Measurements from ENCODE around the gene KNDC1.
"Not testable (repeated sequence)": the region's sequence is repeated elsewhere in the genome, so short reads cannot be mapped to it uniquely, and the experiment has no call there.

KNDC1 gene

DNA sequence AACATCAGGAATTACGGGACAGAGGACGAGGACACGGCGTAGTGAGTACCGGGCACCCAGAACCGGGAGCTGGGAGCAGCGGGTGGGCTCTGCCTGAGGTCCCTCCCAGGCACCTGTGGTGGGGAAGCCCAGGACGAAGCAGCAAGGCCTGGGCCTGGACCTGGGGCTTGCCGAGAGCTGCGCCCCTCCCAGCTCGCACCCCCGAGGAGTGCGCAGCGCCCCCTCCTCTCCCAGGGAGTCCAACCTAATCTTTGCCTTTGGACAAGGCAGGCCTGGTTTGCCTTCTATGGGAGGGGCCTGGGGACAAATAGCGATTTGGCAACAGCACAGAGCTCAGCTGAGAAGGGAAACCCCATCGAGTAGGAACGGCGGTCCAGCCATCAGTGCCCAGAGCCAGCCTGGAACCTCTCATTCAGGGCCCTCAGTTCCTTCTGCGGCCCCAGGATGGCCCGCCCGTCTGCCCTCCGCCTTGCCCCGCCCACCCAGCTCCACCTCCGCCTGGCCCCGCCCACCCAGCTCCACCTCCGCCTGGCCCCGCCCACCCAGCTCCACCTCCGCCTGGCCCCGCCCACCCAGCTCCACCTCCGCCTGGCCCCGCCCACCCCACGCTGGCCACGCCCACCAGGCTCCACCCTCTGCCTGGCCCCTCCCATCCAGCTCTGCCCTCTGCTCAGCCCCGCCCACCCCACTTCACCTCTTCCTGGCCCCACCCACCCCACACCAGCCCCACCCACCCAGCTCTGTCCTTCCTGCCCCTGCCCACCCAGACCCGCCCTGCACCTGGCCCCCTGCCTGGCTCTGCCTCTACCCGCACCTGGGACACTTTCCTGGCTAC, 32.5 kb upstream of the KNDC1 start:
- DNase-seq, result peak in 1 of 4 experiments; percentile 7

GRCh38 chr10:133128126-133129070, 31.6 kb upstream of the KNDC1 start:
- DNase-seq, result no peak

DNA sequence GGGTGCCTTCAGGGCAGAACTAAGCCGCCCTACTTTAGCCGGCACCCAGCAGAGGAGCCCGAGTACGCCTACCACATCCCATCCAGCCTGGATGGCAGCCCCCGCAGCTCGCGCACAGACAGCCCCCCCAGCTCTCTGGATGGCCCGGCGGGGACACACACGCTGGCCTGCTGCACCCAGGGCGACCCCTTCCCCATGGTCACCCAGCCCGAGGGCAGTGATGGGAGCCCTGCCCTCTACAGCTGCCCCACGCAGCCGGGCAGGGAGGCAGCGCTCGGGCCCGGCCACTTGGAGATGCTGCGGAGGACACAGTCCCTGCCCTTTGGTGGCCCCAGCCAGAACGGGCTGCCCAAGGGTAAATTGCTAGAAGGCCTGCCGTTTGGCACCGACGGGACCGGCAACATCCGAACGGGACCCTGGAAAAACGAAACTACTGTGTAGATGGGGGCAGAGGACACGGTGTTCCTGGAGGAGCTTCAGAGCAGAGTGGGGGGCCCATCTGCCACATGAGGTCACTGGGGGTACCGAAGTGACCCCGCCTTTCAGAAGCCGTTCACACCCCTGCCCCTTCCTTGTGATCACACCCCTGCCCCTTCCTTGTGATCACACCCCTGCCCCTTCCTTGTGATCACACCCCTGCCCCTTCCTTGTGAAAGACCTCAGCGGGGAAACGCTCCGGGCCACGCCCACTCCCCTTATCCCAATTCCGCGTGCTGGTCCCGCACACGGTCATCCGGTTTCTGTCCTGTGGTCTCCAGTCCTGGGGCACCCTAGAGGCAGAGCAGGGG, 30.8 kb upstream of the KNDC1 start:
- DNase-seq, result no peak

GRCh38 chr10:133129859-133130495, 30.0 kb upstream of the KNDC1 start:
- DNase-seq, result no peak

GRCh38 chr10:133130602-133131001, 29.4 kb upstream of the KNDC1 start:
- no peak for DNase-seq

DNA sequence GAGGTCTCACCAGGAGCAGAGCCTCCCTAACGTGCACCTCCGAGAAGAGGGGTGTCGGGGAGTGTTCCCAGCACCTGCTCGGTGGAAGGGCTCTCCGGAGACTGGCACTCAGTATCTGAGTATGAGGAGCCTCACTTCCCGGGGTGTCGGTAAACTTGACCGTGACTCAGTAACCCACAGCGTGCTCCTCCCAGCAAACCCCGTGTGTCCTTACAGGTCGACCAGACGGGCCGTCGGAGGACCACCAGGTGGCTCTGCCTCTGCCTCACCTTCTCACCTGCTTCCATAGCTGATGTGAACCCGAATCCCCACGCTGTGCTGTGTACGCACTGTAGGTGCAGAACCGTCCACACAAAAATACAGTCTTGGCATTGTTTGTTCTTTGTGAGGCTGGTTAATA, 29.0 kb upstream of the KNDC1 start:
- no peak for DNase-seq

- no peak for DNase-seq
These were observed 28.1 kb upstream of the KNDC1 start for GRCh38 chr10:133131734-133132472.

DNA sequence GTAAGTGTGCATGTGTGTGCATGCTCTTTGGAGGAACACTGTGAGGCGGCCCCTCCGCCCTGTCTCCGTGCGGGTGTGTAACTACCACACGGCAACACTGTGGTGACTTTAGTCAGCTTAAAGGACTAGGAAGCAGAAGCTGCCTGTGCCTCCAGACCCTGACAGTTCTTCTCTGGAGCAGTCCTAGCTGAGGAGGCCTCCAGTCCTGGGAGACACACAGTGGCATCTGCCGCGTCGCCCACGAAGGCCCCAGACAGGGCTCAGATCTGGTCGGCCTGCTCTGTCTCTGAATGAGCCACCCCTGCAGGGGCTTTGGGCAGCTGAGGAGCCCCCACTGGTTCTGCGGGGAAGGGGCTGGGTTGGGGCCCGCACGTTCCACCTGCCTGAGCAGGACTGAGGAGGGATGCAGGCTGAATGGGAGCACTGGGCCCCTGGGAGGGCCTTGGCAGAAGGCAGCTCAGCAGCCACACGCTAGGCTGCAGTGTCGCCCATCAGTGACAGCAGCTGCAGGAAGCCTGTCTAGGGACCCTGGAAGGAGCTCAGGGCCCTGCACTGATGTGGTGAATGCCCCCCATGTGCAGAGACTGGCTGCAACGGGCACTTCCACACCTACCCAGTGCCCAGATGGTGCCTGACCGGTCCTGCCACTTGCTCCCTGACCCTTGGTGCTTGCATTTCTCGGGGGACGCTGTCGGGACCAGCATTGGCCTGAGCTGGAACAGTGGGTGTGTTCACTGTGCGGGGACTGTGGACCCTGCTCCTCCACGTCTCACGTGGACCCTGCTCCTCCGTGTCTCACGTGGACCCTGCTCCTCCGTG, 27.3 kb upstream of the KNDC1 start:
- DNase-seq, result no peak

DNA sequence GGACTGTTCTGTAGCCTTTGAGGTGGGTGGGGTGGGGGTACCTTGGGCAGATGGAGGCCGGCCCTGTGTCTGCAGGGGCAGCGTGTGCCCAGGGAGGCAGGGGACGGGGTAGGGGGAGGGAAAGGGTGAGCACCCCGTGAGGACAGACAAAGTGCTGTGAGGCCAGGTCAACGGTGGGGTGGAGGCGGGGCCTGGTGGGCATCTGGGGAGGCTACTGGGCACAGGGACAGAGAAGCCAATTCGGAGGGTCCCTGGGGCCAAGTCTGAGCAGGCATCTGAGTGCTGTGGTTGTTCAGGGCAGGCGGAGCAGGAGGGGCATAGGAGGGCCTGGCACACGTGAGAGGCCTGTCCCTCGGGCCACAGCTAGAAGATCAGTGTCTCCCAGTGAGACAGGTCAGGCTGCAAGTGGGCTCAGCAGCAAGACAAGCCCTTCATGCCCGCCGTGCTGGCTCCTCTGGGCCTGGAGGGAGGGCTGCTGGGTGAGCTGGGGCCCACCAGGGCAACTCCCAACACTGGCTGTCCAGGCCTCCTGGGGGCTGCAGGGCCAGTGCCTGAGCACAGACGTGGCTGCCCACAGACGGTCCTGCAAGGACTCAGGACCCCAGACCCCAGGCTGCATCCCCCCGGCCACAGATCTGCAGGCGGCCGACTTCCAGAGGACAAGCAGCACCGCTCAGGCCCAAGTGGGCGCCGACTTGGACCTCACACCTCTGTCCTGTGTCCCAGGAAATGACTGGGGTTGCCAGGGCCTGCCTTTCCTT, 26.4 kb upstream of the KNDC1 start:
- no peak for DNase-seq

DNA sequence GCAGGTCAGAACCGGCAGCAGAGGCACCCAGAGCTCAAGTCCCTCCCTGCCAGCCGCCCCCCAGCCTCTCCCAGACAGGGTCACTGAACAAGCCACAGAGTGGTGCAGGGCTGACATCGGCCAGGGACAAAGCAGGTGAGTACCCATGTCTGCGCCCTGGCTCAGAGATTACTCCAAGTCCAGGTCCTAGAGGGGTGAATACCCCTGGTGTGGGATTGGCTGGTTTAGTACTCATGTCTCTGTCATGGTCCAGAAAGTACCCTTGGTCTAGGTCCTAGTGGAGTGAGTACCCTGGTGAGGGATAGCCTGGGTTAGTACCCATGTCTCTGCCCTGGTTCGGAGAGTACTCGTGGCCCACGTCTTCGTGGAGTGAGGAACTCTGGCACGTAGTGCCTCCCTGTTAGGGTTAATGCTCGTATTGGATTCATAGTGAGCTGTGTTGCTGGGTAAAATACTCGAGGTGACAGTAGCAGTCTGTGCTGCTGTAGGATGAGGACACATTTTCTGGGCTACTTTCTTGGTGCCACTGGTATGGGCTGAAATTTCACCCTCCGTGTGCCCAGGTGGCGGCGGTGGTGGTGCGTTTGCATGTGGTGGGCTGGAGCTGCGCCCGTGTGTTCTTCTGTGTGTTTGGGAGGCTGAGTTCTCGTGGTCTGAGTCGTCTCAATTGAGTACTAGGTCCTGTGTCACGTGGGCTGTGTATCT, 25.5 kb upstream of the KNDC1 start:
- no peak for DNase-seq

- no peak for DNase-seq
These were observed 24.9 kb upstream of the KNDC1 start for GRCh38 chr10:133135116-133135465.

DNA sequence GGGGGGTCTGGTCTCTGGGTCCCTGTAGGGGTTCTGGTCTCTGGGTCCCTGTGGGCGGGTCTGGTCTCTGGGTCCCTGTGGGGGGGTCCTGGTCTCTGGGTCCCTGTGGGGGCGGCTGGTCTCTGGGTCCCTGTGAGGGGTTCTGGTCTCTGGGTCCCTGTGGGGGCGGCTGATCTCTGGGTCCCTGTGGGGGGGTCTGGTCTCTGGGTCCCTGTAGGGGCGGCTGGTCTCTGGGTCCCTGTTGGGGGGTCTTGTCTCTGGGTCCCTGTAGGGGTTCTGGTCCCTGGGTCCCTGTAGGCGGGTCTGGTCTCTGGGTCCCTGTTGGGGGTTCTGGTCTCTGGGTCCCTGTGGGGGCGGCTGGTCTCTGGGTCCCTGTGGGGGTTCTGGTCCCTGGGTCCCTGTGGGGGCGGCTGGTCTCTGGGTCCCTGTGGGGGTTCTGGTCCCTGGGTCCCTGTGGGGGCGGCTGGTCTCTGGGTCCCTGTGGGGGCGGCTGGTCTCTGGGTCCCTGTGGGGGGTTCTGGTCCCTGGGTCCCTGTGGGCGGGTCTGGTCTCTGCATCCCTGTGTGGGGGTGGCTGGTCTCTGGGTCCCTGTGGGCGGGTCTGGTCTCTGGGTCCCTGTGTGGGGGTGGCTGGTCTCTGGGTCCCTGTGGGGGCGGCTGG, 22.4 kb upstream of the KNDC1 start:
- not testable (repeated sequence) for DNase-seq

DNA sequence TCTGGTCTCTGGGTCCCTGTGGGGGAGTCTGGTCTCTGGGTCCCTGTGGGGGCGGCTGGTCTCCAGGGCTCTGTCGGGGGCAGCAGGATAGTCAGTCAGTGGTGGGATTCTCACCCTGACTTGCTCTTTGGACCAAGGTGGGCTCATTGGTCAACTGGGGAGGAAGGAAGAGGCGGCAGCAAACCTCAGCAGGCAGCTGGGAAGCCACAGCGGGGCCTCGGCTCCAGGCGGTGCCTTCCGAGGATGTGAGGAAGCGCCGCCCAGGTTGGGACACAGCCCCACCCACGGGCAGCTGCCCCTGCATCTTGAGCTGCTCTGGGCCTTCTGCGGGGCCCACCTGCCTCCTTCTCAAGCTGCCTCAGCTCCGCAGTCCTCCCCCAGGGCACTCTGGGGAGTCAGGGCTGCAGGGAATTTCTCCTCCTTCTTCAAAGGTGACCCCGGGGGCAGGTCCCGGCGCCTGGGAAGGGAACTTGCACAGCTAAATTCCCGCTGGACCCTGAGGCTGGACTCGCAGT, 20.4 kb upstream of the KNDC1 start:
- no peak for DNase-seq

DNA sequence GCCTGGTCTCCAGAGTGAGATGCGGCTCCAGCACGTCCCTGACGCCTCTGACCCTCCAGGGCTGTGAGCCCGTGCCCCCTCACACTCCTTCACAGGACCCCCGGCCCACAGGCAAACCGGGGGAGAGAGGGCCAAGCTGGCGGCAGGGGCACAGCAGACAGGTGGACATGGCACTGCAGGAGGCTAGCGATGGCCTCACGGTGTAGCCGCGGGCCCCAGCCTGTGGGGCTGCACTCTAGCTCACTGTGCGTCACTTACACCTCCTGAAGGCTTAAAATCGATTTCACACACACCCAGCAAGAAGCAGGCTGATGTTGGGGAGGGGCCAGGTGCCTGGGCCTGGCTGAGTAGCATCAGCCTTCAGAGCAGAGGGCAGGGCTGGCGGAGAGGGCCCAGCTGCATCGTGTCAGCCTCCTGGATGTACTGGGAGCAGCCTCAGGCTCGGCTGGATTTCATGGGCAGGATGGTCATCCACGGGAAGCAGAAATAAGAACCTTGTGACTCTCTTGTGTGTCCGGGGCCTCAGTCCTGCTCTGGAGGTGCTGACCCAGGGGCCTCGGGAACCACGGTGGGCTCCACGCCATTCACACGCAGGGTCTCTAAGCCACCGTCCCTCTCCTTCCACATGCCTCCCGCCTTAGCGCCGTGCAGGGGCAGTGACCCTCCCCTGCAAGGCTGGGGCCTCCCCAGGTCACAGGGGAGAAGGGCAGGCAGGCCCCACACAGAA, 19.4 kb upstream of the KNDC1 start:
- DNase-seq, result no peak

DNA sequence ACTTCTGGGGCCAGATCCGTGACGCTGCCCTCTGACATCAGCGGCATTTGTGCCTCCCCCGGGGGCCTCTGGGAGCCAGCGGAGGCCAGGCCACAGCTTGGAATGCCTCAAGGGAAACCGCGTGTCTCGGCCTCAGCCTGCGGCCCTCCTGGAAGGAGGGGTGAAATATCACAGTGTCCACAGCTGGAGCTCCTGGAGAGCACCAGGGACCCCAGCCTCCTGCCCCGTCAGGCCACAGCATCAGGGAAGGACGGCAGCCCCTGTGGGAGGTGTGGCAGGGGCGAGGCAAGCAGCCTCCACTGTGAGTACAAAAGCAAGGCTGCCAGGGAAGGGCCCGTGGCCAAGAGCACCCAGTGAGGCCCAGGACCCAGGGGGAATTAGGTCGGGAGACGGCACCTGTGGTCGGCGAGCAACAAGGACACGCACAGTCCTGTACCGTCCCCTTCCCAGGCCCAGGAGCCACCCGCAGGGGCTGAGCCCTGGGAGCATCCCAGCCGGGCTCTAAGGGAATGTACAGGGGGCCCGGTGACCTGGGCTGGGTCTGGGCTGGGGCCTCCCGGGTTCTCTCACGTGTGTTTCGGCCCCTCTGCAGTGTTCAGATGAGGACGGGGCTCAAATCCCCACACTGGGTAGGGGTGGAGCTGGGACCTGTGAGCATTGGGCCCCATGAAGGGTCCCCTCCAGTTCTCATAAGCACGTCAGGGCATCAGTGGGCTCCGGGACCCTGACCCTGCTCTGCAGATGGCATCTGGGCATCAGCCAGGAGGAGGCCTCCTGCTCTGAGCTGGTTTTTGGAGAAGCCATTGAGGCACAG, 18.7 kb upstream of the KNDC1 start:
- no peak for DNase-seq

GRCh38 chr10:133141958-133142340, 18.1 kb upstream of the KNDC1 start:
- no peak for DNase-seq

DNA sequence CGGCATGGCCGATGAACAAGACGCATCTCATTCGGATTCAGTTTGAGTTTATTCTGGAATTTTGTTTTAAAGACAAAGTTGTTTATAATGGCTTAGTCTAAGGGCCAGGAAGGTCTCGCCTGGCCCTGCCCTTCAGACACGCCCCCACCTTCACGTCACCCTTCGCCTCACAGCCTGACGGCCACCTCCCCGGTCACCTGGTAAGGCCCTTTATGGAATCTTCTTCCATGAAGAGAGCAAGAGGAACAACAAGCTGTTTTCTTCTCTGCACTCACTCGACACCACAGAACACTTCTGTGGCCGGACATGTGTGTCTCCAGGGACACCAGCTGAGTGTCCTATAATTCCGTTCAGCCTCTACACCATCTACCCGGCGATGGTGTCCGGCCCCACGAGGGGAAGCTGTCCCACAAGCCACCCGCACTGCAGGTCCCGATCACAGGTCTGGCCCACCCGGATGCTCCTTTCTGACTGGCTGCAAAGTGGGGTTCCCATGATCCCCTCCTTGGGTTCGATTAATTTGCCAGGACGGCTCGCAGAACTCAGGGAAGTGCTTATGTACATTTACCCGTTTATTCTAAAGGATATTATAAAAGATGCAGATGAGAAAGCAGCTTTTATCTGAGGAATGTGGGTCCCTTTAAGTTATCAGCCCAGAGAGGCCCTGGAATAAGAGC, 17.4 kb upstream of the KNDC1 start:
- DNase-seq, result no peak
